ENCODE measurements around the gene PARD3B. TPM values are rescaled to one million over a fixed set of nuclear protein-coding genes. Genes with fewer than 3 reads are reported as not detected.
A peak's percentile ranks its signal among the peaks of the same experiment; 100 is the strongest.

The PARD3B gene
- total and polyA plus RNA-seq, 2 of the 4 experiments (the other 2 are of a cell fraction) = 3.3 to 15.6 TPM

- no peak overlapping the region for H3K4me3 ChIP-seq (ENCODE audit: insufficient read depth, low read depth, low read length)
- no peak overlapping the region for H2BK20ac ChIP-seq (ENCODE audit: low read depth, low read length)
- ChIA-PET CTCF (no interaction called here), POLR2A (ENCODE audit: unreplicated experiment) (no interaction called here)
- DNase-seq (peak; percentile 31), ATAC-seq (ENCODE audit: low read depth) (no peak; the same call in 1 of the 2 replicates)
- no peak overlapping the region for H2BK120ac ChIP-seq (ENCODE audit: low read depth, low read length)
- peaks cover 22% of the 10 kb centered on the region; the same call in 1 of the 2 replicates for H4K20me1 ChIP-seq (ENCODE audit: insufficient read depth, low read length)
- BruUV-seq (replicated peaks) = no TSS peak
- H2AK5ac ChIP-seq (ENCODE audit: low read depth, low read length) = no peak overlapping the region
- peaks cover 18 to 46% of the 10 kb centered on the region in 2 experiments for H3K79me1 ChIP-seq (ENCODE audit: low read depth in 1 of 2, low read length in 2 of 2)
- H3K23ac ChIP-seq (ENCODE audit: low read depth, low read length) = no peak overlapping the region
- no peak overlapping the region for H2BK5ac ChIP-seq (ENCODE audit: low read depth, low read length, poor library complexity, severe bottlenecking)
- no peak overlapping the region for H3K27ac ChIP-seq (ENCODE audit: insufficient read depth, low read length)
- TF ChIP-seq RFX5 (IDR thresholded peaks at IDR 0.05; ENCODE audit: low read depth, low read length) (no peak), USF2 (IDR thresholded peaks at IDR 0.05; ENCODE audit: low read depth, low read length) (no peak), RAD21 (IDR thresholded peaks at IDR 0.05; ENCODE audit: low read length) (no peak), MAZ (IDR thresholded peaks at IDR 0.05; ENCODE audit: borderline replicate concordance, low read depth, low read length) (no peak), CTCF (conservative IDR thresholded peaks at IDR 0.05; ENCODE audit: low read depth, low read length) (no peak), MXI1 (IDR thresholded peaks at IDR 0.05; ENCODE audit: borderline replicate concordance, low read depth, low read length) (no peak), NFE2L2 (IDR thresholded peaks at IDR 0.05; ENCODE audit: low read depth, low read length) (no peak), SMC3 (IDR thresholded peaks at IDR 0.05; ENCODE audit: low read depth, low read length) (no peak), POLR2A (IDR thresholded peaks at IDR 0.05; ENCODE audit: low read depth, low read length) (no peak), CHD1 (IDR thresholded peaks at IDR 0.05; ENCODE audit: low read depth, low read length) (no peak), ELK1 (IDR thresholded peaks at IDR 0.05; ENCODE audit: borderline replicate concordance, low read depth, low read length) (no peak), BHLHE40 (IDR thresholded peaks at IDR 0.05; ENCODE audit: low read depth, low read length) (no peak), MAFK (IDR thresholded peaks at IDR 0.05; ENCODE audit: low read depth, low read length) (no peak), FOS (IDR thresholded peaks at IDR 0.05; ENCODE audit: low read depth, low read length) (no peak)
- no peak overlapping the region for H3K18ac ChIP-seq (ENCODE audit: low read depth, low read length)
- H3K4me1 ChIP-seq (ENCODE audit: control insufficient read depth, insufficient read depth, low read length) = peaks cover 9% of the 10 kb centered on the region
- intact Hi-C loops (cut with micrococcal nuclease) = no loop called here
- H2AFZ ChIP-seq (replicated peaks; ENCODE audit: low read length, poor library complexity) = no peak overlapping the region
- H3K9me3 ChIP-seq (ENCODE audit: control insufficient read depth, insufficient read depth, low read length) = no peaks in the 10 kb centered on the region
- no peak overlapping the region for H4K5ac ChIP-seq (ENCODE audit: low read depth, low read length)
- H3K36me3 ChIP-seq (ENCODE audit: control insufficient read depth, insufficient read depth, low read length) = no peaks in the 10 kb centered on the region
- H3K9ac ChIP-seq (ENCODE audit: low read depth, low read length) = no peak overlapping the region
- WGBS, 2 experiments (ENCODE audit: extremely low coverage in 2 of 2, insufficient read length in 1 of 2) = no CpG with 5 or more reads among the region's 2 CpGs
- H3K4ac ChIP-seq (ENCODE audit: low read depth, low read length) = no peak overlapping the region
- dilution Hi-C loops (cut with HindIII; ENCODE audit: low sequenced_read_pairs, unreplicated experiment) = no loop called here
- in situ Hi-C loops (cut with MboI; ENCODE audit: low sequenced_read_pairs) = no loop called here
- H2BK15ac ChIP-seq (ENCODE audit: low read depth, low read length) = no peak overlapping the region
- H3K27me3 ChIP-seq (ENCODE audit: control insufficient read depth, insufficient read depth, low read length) = no peaks in the 10 kb centered on the region
- H3K4me2 ChIP-seq (ENCODE audit: low read depth, low read length) = no peak overlapping the region
- H2AK9ac ChIP-seq (replicated peaks; ENCODE audit: low read depth, low read length, poor library complexity) = no peak overlapping the region
- no peaks in the 10 kb centered on the region for H3K9me1 ChIP-seq (ENCODE audit: insufficient read depth, low read length)
- H4K91ac ChIP-seq (ENCODE audit: insufficient read depth, low read depth, low read length) = no peak overlapping the region
- no peak overlapping the region for H4K8ac ChIP-seq (ENCODE audit: low read depth in 2 of 2, low read length in 2 of 2)
- H3K14ac ChIP-seq (replicated peaks; ENCODE audit: low read depth, low read length) = no peak overlapping the region
- no peak overlapping the region for H3K56ac ChIP-seq (ENCODE audit: extremely low read depth, insufficient read depth, low read length)
Observed at GRCh38 chr2:204604061-204604460, 58.8 kb downstream of the PARD3B start.
